Mucosa of gallbladder (tissue), 1 donor: ENCODE data around the gene ZNF175. TPM values are rescaled to one million over a fixed set of nuclear protein-coding genes. Genes with fewer than 3 reads are reported as not detected.

Experiments
- DNase-seq: peaks from one replicate; pipeline ENCODE4 v3.0.0-alpha.2; 2020; ENCODE audit warnings: low spot score
- total RNA-seq: library from RNA; stranded (reverse); gene quantifications from one replicate; pipeline ENCODE4 v1.2.1, GENCODE V29; 2021
- donor health status: DM: no; HTN: no; CAD: no.

Gene ZNF175
- total RNA-seq, 1 donor from 2014 or later, result 9.4 TPM

- DNase-seq, result no peak
These were observed 16.4 kb downstream of the ZNF175 start for GRCh38 chr19:51587264-51588191.

DNA sequence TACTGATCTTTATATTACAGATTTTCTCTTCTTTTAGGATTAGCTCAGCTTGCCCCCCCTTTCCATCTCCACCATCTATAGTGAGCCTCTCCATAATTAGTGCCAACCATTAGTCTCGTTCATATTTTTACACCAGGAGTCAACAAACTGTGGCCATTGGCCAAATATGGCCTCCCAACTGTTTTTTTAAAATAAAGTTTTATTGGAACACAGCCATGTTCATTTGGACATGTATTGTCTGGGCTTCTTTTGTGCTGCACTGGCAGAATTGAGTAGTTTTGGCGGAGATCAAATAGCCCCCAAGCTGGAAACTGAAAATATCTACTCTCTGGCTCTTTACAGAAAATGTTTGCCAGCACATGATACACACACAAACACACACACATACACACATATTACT, 18.4 kb downstream of the ZNF175 start:
- DNase-seq, result no peak

DNA sequence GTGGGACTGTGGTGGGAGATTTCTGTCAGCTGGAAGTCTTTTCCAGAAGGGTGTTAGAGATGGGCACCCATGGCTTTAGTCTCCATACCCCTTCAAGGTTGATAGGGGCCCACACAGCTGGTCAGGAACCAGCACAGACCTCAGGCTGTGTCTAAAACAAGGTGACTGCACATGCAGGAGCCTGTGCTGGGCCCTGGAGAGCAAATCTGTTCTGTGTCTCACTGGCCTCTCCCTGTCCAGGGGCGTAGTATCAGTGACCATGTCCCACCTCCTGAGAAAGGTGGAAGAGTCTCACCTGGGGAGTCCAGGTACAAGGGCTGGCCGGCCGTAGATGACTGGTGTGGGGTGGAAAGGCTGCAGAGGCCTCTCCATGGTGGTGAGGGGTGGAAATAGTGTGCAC, 19.4 kb downstream of the ZNF175 start:
- DNase-seq, result no peak

DNA sequence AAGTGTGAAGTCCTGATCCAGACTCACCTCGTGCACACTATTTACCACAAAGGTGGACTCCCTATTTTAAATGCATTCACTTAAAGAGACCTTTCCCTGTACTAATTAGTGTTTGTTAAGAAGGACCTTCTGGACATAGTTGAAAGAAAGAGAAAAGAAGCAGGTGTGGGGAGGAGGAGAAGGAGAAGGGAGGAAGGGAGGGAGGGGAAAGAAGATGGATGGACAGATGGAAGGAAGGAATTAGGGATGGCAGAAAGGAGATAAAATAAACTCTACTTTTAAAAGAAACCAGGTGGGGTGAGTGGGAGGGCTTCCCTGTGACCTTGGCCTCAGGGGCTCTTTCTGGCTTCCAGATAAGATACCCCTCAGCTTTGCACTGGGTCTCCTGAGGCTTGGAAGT, 21.4 kb downstream of the ZNF175 start:
- DNase-seq, result no peak

DNA sequence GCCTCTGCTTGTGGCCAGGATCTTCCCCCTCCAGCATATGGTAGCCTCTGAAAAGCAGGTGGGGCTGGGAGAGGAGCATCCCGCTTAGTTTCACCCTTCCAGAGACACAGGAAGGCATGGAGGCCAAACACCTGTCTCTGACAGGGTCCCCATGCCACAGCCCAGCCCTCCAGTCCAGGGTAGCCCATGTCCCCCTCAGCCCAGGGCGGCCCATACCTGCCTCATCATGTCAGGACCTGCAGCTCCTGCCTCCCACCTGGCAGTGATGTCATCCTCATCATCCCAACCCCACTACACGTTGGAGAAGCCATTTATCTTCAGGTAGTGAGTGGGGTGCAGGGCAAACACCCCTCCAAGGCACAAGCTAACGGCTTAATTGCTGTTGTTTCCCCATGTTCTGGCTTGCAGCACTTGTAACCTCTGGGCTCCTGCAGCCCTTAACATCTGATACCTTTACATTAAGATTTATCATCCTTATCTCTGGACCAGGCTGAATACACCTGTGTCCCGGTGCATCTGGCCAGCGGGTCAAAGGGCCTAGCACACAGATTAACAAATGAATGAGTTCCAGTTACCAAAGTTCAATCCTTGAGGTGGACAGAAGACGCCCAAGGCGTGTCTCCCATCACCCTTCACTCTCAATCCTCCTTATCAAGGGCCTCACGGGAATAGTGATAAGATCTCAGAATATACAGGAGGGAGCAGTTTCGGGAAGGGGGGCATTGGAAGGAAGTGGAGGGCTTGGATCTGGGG, 22.2 kb downstream of the ZNF175 start:
- no peak for DNase-seq

- DNase-seq, result peak; percentile 99
These were observed 23.1 kb downstream of the ZNF175 start for GRCh38 chr19:51593969-51594773.

DNA sequence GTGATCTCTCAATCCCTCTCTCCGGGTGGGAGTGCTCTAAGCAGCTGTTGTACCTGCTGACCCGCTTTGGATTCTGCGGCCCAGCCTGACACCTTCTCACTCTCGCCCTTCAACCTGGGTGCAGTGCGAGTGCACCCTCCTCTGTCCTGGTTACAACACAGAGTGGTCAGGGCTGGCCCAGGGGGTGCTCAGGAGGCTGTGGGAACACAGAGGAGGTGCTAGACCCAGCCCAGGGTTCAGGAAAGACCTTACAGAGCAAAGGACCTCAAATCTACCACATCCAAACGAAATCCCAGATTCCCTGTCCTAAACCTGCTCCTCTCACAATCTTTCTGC, 23.7 kb downstream of the ZNF175 start:
- DNase-seq, result no peak

DNA sequence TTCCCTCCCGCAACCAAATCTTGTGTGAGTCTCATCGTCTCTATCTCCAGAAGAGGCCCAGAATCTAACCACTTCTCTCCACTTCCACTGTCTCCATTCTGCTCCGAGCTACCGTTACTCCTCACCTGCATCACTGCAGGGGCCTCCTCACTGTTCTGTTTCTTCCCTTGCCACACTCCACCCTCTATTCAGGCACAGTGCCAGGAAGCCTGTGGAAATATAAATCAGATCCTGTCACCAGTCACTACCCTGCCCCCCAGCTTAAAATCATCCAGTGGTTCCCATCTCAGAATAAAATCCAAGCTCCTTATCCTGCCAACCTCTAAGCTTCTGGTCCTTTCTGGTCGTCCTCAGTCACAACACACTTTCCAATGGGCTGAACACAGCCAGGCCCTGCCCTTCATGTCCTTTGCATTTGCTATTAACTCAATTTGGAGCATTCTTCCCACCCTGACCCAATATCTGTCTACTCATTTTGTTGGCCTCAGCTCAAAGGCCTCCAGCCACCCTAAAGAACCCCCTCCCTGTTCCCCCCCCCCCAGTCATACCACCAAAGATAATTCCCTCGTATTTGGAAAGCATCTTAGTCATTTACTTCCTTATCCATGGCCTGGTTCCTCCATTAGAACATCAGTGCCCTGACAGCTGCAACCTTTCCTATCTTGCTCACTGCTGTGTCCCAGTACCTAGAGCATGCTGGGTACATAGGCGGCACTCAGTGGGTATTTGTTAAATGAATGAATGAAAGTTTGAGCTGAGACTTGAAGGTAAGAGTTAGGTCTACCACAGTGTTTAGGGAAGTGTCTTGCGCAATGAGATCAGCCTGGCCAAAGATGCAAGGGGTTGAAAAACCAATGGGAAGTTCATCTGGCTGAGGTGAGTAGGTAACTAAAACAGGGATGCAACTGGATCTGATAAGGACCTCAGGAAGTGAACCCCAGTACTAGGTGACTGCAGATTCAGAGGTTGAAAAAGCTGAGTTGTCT, 24.4 kb downstream of the ZNF175 start:
- no peak for DNase-seq

- no peak for DNase-seq
These were observed 27.3 kb downstream of the ZNF175 start for GRCh38 chr19:51598159-51598915.

GRCh38 chr19:51599084-51599483, 28.0 kb downstream of the ZNF175 start:
- no peak for DNase-seq

DNA sequence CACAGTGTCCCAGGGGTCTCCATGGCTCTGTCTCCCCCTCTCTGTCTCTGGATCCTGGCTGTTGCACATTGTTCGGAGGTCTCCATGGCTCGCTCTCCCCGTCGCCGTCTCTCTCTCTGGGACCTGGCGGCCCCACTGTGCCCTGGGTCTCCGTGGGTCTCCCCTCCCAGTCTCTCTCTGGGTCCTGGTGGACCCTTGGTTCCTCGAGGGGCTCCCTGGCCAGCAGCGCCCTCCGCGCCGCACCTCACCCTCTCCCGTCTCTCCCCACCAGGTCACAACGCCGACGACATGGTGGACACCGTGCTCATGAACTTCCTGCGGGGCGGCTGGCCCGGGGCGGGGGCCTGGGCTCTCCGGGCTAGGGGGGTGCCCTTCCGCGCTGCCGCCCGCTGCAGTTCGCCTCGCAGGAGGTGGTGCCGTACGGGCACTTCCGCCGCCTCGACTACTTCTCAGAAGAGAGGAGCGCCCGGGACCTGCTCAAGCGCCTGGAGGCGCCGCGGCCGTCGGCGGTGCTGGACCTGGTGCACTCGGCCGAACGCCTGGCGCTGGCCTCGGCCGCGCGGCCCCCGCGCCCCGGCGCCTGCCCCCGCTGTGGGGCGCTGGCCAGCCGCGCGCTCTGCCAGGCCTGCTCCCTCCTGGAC, 30.0 kb downstream of the ZNF175 start:
- no peak for DNase-seq

DNA sequence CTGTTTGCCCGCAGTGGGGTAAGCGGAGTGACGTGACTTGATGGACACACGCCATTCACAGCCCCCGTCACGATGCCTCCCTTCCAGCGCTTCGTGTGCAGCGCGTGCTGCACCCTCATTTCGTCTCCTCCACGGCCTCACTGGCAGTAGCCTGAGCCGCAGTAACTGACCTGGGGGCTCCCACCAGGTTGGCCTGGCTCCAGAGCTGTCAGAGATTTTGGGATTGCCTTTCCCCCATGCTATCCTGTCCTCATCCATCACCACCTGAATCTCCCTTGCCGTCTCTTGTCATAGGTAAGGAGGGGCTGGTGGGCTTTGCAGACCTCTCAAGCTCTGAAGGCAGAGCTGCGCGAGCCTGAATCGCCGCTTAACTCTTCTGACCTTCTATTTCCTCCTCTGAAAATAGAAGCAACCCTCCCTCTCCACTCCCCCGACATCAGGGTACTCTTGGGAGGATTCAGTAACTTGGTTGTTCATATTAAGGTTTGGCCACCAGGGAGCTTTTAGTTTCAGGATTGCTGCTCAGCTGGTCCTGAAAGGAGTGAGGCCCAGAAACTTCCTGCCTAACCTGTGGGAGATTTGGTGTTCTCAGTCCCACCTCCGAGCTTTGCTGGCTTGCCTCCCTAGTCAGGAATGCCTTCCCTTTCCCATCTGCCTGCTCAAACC, 31.2 kb downstream of the ZNF175 start:
- DNase-seq, result no peak

DNA sequence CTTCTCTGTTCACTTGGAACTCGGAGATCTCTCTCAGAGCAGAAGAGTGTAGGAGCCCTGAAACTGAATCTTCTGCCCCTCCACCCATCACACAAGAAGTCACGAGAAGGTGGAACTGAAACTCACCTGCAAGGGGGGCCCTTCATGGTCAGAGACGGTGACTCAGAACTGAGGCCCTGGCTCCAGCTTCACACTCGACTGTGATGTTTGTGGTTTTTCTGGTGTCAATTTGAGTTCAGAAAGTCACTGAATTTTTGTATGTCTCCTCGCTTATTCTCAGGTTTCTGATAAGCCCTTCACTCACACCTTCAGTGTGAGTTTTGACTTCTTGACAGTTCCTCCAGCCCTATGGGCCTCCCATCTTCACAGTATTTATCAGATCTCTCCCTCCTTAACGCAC, 36.0 kb downstream of the ZNF175 start:
- no peak for DNase-seq

- DNase-seq, result peak; percentile 83
These were observed 37.0 kb downstream of the ZNF175 start for GRCh38 chr19:51607920-51608562.

- DNase-seq, result no peak
These were observed 39.5 kb downstream of the ZNF175 start for GRCh38 chr19:51610576-51610975.

DNA sequence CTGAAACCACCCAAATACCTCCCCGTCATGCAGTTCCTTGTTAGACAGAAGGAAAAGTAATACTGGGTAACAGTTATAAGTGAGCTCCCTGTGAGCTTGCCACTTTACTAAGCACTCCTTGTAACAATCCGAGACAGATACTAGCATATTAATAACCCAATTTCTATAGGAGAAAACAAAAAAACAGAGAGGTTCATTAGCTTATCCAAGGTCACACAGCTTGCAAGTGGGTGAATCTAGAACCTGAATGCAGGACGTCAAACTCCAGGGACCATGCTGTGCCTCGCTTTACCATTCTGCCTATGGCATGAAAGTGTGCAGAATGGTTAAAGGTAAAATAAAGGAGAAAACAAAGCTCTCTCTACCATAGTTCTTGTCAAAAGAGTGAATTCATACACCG, 43.7 kb downstream of the ZNF175 start:
- no peak for DNase-seq

DNA sequence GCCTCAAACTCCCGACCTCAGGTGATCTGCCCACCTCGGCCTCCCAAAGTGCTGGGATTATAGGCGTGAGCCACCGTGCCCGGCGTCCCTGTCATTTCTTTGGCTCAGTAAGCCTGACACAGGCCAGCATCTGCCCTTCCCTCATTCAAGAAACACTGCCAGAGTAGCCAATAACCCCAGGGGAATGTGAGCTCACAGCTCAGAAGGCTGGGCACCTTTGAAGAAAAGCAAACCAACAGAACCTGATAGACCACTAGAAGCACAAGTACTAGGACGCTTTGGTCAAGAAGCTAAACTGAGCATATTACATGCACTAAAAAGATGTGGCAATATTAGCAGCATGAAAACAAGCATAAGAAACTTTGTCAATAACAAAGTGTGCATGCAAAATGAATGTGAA, 44.9 kb downstream of the ZNF175 start:
- no peak for DNase-seq

- DNase-seq, result no peak
These were observed 50.1 kb downstream of the ZNF175 start for GRCh38 chr19:51621178-51621577.

GRCh38 chr19:51626675-51627074, 55.6 kb downstream of the ZNF175 start:
- DNase-seq, result no peak
